Hematopoietic multipotent progenitor cell (in vitro differentiated cells): ENCODE measurements around the gene MST1. TPM values are rescaled to one million over a fixed set of nuclear protein-coding genes. Genes with fewer than 3 reads are reported as not detected.
"Not testable (repeated sequence)": the region's sequence is repeated elsewhere in the genome, so short reads cannot be mapped to it uniquely, and the experiment has no call there.

Source experiments
- DNase-seq, 3 donors: peaks; one replicate each; pipeline ENCODE4 v3.0.0-alpha.2; 2011 to 2015; ENCODE audit warnings: low read depth in 2 of 3, low spot score in 2 of 3
- total RNA-seq: library from RNA; depleted of rRNA; stranded (reverse); fragments of >200 nt; gene quantifications from one replicate; pipeline ENCODE4 v1.2.3, GENCODE V29; 2012

The MST1 gene
- total RNA-seq, 1 donor = 6.7 TPM

DNA sequence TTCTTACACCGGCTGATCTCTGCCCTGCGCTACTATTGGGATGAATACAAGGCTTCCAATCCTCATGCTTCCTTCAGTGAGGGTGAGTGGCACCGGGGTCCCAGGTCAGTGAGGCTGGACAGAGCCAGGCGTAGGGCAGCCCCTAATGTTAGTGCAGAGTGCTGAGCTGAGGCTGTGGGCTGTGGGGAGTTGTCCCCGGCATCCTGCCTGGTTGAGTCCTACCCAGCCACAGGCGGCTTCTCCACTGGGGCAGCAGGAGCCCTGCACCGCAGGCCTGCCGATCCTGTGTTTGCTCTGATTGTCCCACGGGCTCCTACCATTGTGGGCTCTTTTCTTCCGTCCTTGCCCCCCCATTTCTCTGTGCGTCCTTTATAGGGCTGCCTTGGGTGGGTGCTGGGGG lies 13.4 kb upstream of the MST1 start:
- no peak for DNase-seq

DNA sequence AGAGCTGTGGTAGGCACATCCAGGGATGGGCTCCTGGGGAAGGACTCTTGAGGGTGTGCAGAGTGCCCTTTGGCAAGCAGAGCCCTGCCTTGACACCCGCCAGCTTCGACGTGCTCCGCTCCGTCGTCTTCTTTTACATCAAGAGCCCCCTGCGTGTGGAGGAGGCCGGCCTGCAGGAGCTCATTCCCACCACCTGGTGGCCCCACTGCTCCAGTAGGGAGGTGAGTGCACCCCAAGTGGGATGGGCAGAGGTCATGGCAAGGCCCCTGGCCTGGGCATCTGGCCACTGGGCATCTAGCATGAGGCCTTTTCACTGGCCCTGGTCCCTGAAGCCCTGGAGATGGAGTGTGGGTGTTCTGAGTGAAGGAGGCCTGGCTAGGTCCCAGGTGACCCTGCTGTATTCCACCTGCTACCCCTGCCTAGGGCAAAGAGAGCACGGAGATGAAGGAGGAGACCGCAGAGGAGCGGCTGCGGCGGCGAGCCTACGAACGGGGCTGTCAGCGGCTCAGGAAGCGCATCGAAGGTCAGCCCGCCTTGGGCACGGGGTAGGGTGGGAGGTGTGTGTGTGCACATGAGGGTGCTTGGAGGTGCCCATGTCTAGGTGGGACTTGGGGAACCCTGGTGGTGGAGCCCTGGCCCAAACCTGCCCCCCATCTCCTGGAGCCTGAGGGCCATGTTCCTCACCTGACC lies 12.3 kb upstream of the MST1 start:
- peak in 1 of 3 donors; percentile 26 for DNase-seq

DNA sequence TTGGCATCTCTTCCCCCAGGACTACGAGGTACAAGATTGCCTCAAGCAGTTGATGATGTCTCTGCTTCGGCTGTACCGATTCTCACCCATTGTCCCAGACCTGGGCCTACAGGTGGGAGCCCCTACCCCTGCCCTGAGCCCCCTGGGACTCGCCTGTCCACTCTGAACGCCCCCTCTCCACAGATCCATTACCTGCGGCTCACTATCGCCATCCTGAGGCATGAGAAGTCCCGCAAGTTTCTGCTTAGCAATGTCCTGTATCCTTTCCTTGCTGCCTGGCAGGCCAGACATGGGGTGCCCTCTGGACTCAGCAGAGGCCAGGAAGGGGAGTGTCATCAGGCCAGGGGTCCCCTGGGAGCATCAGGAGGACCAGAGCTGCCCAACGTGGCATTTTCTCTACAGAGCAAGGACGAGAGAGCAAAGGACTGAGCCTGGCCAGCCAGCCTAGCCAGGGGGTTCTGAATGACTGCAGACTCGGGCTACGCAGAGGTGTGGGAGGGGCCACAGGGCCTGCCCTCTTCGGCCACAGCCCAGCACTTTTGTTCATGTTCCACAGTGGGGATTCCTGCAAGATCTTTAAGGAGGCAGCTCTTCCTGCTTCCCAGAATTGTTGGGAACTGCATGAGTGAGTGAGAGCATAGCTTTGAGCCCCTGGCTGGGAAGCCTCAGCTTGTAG lies 11.3 kb upstream of the MST1 start:
- DNase-seq = no peak

DNA sequence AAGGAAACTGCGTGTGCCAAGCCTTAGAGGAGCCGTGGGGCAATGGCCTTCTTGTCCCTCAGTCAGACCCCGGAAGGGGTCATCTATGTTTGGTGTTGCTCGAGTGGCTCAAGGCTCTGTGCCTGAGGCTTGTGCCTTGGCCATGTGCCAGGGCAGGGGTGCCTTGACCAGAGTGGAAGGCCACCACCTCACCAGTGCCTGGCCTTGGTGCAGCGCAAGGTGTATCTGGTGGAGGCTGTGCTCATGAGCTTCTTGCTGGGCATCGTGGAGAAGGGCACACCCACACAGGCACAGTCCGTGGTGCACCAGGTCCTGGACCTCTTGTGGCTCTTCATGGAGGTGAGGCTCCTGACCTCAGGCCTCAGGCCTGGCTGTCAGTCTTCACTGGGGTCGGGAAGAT lies 10.7 kb upstream of the MST1 start:
- DNase-seq = no peak

DNA sequence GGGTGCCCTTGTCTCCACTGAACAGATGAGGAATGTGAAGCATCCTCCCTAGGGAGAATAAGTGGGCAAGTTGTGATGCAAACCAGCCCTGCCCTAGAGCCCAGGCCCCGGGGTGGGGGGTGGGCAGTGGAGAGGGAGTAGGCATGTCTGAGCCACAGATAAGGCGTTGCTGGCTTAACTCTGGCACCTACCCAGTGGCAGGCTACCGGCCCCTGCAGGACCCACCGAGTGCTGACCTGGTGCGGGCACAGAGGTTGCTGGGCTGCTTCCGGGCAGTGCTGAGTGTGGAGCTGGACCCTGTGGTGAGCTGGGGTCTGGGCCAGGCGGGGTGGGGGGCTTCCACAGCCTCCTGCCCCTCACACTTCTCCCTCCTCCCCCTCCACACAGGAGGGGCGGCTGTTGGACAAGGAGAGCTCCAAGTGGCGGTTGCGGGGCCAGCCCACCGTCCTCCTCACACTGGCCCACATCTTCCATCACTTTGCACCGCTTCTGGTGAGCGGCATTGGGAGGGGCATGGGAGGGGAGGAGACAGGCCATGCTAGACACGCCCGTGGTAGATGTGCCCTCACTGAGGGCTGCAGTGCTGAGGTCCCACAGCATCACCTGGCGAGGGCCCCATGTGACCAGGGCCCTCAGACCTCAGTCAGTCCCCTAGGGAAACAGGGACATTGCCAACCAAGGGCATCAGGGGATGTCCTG lies 10.2 kb upstream of the MST1 start:
- no peak for DNase-seq

DNA sequence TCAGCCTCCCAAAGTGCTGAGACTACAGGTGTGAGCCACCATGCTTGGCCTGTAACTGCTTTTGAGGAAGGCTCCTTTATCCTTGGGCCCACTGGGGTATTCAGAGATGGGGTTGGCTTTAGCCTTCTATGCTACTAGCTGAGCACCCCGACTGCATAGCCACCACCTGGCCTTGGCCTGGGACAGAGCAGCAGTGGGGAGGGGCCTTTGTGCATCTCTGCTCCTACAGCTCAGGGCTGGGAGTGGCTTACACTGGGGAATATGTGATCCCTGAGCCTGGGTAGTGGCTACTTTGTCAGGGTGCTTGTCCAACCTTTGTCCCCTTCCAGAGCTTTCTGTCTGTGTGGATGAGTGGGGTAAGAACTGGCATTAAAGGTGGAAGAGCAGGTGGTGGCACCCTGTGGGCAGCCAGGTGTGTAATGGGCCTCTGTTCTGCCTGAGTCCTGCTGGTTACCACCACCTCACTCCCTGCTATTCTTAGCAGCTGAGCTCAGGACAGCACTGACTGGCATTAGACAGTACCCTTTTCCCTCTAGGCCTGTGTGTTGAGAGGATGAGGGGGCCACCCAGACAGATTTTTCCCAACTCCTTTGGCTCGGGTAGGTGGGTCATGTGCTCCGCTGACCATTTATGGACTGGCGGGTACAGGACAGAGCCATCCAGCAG lies 6.2 kb upstream of the MST1 start:
- DNase-seq = not testable (repeated sequence)

DNA sequence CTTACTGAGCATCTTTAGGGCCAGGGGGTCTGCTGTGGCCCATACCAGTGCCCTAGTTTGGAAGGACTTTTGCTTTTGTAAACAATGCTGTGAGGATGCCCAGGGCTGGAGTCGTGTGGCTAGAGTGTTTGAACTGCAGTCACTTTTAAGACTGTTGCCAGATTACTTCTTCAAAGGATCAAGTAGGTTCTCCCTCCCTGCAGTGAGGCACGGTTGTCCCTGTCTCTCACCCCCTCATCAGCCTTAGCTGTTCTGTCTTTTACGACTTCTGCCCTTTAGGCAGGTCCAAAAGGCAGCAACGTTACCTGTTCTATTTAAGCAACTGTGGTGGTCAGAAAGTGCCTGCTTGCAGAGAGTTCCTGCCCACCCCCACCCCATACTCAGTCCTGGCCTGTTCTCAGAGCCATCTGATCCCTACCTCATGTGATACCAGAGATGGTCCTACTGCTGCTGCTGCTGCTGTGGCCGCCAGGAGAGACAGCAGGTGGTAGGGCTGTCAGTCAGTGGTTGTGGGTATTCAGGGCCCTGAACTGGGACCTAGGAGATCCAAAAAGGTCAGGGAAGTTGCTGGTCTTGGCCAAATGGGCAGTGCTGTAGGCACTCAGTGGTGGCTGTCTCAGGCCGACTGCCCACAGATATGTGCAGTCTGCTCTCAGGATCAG lies 5.3 kb upstream of the MST1 start:
- DNase-seq = not testable (repeated sequence)

DNA sequence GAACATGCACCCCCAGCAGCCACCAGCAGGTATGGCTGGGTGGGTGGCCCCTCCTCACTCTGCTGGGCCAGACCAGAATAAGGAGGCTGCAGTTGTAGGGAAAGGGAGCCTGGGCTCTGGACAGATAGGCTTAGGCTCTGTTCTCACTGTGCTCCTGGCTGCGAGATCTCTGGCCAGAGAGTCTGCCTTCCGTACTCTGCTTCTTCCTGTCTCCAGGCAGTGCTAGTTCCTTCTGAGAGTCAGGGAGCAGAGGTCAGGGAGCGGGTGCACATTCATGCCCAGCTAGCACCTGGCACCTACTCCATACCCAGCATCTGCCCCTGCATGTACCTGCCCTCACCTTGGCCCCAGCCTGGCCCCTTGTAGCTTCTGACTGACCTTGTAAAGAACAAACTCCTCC lies 2.2 kb upstream of the MST1 start:
- not testable (repeated sequence) for DNase-seq

DNA sequence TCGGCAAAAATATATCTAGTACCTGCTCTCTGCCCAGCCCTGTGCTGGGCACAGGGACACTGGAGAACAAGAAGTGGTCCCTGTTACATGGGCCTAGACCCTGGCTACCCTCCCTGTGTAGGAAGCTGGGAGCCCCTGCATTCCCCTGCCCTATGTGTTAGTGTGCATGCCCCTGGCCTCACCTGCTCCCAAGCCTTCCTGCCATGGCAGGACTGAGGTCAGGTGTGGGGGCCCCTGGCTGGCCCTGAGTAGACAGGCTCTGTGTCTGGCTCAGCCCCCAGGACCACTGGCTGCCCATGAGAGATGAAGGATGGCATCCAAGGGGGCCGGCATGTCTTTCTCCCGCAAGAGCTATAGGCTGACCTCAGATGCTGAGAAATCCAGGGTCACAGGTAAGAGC lies 1.6 kb upstream of the MST1 start:
- DNase-seq = not testable (repeated sequence)

DNA sequence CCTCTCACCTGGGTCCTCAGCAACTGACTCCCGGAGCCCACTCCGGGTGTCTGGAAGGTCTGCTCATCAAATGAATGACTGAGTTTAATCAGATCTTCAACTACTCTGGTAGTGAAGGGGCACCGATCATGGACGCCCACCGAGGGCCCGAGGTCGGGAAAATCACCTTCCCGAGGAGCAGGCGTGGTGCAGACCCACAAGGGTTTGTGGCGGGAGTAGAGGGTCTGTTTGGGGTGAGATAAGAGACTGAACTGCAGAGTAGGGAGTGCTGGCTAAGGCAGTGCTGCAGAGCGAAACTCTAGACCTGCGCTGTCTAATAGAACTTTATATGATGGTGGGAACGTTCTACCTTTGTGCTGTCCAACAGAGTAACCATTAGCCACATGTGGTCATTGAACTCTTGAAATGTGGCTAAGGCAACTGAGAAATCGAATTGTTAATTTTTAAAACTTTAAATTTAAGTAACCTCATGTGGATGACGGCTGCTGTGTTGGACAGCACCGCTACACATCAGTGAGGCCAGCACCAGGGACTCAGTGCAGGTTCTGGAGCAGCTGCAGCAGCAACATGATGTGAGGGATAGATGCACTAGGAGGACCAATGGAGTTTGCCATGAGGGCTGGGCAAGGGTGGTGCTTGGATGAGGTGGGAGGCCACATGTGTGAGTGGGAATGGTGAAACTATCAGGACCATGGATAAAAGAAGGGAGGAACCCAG lies 792 bp upstream of the MST1 start:
- peak in 1 of 3 donors; percentile 18 for DNase-seq

DNA sequence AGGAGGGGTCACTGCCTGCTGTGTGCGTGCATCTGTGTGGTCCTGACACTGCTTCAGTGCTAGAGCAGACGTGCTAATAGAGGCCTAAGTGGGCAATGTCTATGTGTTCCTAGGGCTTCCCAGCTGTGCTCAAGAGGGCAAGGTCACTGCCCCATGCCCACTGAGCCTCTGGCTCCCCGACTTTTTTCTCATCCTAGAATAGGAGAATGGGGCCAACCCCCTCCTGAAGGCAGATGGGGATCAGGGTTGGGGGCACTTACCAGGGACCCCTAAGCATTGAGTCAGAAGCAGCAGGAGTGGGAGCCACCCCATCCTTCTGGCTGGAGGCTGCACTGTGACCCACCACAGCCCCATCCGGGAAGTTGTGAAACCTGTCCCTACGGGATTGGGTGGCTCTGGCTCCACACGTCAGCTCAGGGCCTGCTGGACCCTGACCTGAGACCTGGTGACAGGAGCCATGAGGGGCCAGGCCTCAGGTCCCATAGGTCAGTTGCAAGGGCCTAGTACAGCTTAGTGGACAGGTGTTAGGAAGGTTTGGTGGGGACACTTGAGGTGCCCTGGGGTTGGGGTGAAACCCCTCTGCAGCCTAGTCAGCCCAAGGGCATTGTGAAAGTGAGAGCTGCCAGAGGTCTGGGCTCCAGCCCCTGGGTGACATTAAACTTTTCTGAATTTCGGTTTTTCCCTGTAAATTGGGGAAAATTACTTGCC lies 782 bp downstream of the MST1 start:
- DNase-seq = not testable (repeated sequence)

DNA sequence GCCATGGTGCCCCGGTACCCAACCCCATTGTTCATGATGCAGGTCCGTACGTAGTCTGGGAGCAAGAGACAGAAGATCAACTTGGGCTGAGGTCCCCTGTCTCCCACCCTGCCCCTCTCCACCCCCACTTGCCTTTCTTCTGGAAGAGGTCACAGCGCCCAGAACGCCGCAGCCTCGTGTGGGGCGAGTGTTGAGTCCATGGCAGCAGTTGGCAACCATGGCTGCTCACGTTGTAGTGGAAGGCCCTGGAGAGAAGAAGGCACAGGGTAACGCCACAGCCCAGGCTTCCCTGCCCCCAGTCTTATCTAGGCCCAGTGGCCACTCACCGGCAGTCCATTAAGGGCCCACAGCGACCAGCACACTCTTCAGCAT lies 1.9 kb downstream of the MST1 start:
- DNase-seq = not testable (repeated sequence)

DNA sequence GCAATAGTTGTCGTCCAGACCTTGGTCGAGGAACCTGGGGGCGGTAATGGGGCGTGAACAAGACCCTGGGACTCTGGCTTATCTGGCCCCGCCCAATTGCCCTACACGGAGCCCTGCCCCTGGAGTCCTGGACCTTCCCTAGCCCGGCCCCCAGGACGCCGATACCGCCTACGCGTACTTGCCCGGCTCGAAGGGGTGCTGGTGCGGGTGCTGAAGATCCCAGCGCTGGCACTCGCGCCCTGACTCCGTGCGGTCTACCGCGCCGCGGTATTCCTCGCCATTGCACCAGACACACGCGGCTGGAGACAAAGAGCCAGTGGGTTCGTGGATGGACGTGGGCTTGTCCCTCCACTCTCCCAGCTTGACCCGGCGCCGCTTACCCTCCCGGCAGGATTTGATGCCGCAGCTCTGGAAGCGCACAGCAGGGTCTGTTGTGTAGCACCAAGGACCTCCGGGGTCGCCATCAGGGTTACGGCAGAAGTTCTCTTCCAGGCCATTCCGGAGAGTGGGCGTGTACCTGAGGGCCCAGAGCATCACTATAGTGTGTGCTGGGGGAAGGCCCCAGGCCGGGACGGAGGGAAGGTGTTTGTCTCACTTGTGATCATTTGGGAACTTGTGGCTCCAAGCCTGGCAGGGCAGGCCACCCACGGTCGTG lies 2.4 kb downstream of the MST1 start:
- peak in 2 of 3 donors; percentile 37 to 53 for DNase-seq

DNA sequence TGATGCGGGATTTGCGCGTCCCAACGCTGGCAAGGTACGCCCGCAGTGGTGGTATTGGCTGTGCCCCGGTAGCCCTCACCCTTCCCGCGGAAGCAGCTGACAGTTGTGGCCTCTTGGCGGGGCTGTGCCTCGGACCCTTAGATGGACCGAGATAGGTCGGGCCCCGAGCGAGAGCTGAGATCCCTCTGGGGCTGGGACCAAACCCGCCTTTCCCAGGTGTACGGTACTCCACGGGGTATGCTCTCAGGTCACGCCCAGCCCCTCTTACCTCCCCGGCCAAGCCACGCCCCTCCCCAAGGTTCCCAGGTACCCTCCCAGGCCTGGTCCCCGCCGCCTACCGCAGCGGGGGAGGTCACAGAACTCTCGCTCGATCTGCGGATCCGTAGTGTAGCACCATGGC lies 2.9 kb downstream of the MST1 start:
- DNase-seq = peak in 2 of 3 donors; percentile 8 to 18

DNA sequence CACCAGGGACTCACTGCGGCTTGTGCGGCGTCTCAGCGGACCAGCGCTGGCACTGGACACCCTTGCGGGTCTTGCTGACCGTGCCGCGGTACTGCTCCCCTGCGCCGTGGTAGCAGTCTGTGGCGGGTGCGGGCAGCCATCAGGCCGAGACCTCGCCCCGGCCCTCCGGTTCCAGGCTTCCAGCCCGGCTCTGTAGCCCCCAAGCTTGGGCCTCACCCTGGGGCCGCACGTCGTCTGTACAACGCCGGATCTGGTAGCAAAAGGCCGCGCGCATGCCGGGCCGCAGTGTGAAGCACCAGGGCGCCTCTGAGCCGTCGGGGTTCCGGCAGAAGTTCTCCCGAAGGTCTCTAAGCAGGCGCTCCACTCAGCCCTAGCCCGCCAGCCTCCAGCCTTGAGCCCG lies 3.4 kb downstream of the MST1 start:
- not testable (repeated sequence) for DNase-seq

DNA sequence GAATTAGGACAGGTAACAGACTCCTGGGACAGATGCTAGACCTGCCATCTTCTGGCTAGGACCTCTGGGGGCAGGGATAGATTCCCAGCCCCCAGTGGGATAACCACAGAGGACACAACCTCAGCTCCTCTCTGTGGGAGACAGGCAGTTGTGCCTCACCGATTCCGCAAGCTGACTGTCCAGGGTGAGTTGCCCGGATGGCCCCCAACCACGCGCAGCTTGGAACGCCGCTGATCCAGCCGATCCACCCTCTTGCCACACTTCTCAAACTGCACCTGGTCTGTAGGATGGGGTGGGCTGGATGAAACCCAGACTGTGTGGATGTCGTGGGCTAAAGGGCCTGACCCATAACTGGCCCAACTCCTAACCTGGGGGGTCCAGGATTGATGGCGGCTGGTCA lies 4.2 kb downstream of the MST1 start:
- DNase-seq = not testable (repeated sequence)

DNA sequence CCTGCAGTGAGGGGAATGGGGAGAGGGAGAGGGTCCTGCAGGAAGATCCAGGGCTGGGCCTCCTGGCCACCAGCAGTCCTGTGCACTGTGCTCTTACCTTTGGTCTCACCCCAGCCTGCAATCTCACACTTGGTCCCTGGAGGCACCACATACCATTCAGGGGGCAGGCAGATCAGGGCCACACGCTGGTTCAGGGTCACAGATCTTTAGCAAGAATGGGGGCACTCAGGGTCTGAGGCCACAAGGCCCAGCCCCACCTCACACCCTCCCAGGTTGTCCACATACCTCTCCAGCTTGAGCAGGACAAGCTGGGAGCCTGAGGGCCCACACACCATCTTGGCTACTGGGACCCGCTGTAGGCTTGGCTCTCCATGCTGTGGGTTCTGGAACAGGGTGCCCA lies 4.8 kb downstream of the MST1 start:
- not testable (repeated sequence) for DNase-seq

DNA sequence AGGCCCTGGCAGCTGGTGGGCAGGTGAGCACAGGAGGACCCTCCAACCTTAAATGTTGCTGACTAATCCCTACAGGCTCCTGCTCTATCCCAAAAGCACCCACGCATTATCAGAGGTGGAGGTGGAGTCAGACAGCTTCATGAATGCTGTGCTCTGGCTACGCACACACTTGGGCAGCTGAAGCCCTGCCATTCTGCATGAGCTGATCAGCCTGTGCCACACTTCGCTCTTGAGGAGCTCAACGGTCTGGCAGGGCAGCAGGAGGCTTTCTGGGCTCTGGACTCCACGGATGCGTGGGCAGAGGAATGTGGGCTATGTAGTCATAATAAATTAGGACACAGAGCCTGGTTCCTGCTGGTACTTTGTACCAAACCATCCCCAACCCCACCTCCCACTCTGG lies 6.1 kb downstream of the MST1 start:
- DNase-seq = no peak

DNA sequence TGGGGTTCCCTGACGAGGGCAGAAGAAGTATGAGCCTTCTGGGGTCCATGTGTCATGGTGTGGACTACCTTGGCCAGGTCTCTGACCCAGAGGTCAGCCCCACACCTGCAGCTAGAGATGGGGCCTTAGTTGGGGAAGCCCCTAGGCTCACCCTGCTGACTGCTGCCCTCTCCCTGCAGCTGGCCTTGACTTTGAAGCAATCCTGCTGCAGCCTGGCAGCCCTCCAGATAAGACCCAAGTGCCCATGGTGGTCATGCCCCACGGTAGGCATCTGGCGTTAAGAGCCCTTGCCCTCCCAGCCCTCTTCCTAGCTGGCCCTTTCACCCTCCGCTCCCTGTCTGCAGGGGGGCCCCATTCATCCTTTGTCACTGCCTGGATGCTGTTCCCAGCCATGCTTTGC lies 7.7 kb downstream of the MST1 start:
- no peak for DNase-seq
